Measurements from ENCODE around the gene CD82.

GRCh38 chr11:44570411-44571155 lies 5.1 kb downstream of the CD82 start:
- TF ChIP-seq POLR2A (IDR thresholded peaks at IDR 0.05) (no peak), CTCF (IDR thresholded peaks at IDR 0.05) (no peak)
